ENCODE results near the gene HMCN1. TPM values are rescaled to one million over a fixed set of nuclear protein-coding genes. Genes with fewer than 3 reads are reported as not detected.
A peak's percentile ranks its signal among the peaks of the same experiment; 100 is the strongest.

Gene HMCN1
- polyA plus RNA-seq, 1 donor from 2014 or later = not detected

DNA sequence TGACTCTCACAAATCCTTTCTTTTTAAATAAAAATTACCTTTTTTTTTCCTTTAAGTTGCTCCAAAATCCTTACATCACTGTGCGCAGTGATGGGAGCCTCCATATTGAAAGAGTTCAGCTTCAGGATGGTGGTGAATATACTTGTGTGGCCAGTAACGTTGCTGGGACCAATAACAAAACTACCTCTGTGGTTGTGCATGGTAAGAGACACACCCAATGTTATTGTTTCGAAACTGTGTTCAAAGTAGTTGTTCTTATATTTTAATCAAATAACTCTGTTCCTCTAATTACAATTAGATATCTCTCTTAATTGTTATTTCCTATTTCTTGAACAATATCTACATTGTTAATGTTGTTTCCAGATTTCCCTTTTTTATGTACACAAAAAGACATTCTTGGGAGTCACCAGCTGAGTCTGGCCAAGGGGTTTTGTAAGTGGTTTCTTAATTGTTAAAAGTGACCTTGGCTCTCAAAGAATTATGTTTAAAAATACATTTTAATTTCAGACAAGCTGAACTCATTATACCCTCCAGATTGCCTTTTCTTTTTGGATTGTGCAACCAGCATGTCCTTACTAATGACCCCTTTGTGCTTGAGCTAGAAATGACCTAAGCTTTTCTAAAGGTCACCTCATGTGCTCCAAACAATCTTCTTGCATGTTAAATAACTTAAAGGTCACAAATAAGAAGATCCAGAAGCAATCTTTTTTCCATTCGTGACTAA, 250.1 kb downstream of the HMCN1 start:
- Mint-ChIP-seq H3K9me3 (no peaks in the 10 kb centered on the region), H3K36me3 (no peaks in the 10 kb centered on the region), H3K4me1 (peaks cover 8 to 14% (median 11%) of the 10 kb centered on the region in 3 donors), H3K27ac (no peak overlapping the region), H3K27me3 (no peaks in the 10 kb centered on the region), H3K4me3 (no peak overlapping the region)

GRCh38 chr1:185987611-185988321, 253.6 kb downstream of the HMCN1 start:
- Mint-ChIP-seq H3K27me3 (no peaks in the 10 kb centered on the region), H3K27ac (peak overlapping the region in 1 of 3 donors; percentile 33), H3K4me1 (peaks cover 8 to 14% (median 11%) of the 10 kb centered on the region in 3 donors), H3K4me3 (peak overlapping the region; percentile 44 to 88 (median 76)), H3K36me3 (no peaks in the 10 kb centered on the region), H3K9me3 (no peaks in the 10 kb centered on the region)

DNA sequence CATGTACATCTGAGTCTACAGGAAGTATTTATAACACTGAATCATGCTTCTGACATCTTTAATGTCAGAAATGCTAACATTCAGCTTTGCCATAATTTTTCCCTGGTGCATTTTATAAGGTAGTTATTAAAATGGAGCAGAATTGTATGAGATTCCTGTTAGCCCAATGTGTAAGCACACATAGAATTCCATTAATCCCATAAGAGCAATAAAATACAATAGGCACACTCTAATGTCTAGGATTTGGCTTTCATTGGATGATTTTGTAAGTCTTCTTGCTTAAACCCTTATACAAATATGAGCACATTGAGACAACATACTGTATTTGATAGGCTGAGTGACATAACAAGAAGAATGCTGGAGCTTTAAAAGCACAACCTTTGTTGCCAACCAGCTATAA, 256.4 kb downstream of the HMCN1 start:
- Mint-ChIP-seq H3K9me3 (no peaks in the 10 kb centered on the region), H3K4me3 (no peak overlapping the region), H3K36me3 (no peaks in the 10 kb centered on the region), H3K27ac (no peak overlapping the region), H3K27me3 (no peaks in the 10 kb centered on the region), H3K4me1 (peaks cover 9 to 16% (median 11%) of the 10 kb centered on the region in 3 donors)

DNA sequence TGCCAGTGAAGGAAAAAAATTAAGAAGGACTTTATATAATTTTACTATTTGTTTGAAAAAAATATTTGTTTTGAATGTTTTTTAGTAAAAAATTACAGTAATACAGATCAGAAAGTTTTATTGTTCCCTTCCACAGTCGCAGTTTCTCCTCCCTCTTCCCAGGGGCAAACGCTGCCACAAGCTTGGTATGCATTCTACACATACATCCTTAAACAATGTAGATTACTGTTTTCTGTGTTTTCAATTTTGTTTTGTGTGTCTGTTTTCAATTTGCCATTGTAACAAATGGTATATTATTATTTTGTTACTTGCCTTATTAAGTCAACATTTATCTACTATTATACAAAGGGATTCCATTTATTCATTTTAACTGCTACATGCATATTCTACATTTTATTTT, 257.1 kb downstream of the HMCN1 start:
- Mint-ChIP-seq H3K9me3 (no peaks in the 10 kb centered on the region), H3K36me3 (no peaks in the 10 kb centered on the region), H3K27ac (no peak overlapping the region), H3K4me1 (peaks cover 9 to 16% (median 11%) of the 10 kb centered on the region in 3 donors), H3K27me3 (no peaks in the 10 kb centered on the region), H3K4me3 (no peak overlapping the region)

GRCh38 chr1:185996211-185996610, 262.0 kb downstream of the HMCN1 start:
- H3K4me1 Mint-ChIP-seq = peaks cover 0 to 2% (median 2%) of the 10 kb centered on the region in 3 donors
- no peaks in the 10 kb centered on the region for H3K9me3 Mint-ChIP-seq
- peaks cover 1% of the 10 kb centered on the region for H3K27me3 Mint-ChIP-seq
- H3K27ac Mint-ChIP-seq = no peak overlapping the region
- H3K4me3 Mint-ChIP-seq = no peak overlapping the region
- H3K36me3 Mint-ChIP-seq = no peaks in the 10 kb centered on the region

DNA sequence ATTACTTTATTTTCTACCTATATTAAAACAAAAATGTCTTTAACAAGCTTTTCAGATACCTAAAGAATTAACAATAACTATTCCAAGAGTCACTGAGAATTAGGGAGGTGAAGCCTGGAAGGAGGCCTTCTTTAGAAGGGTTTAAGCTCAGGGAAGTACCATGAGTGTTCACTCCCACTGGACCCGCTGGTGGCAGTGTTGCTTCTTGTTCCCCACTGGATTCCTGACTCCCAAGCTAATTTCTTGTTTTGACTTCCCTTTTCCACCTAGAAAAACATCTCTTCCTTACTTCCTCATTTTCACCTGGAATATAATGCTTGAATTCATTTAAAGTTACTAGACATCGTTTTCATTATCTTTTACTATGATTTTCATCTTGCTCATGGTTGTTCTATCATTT, 264.2 kb downstream of the HMCN1 start:
- no peaks in the 10 kb centered on the region for H3K9me3 Mint-ChIP-seq
- no peaks in the 10 kb centered on the region for H3K36me3 Mint-ChIP-seq
- no peak overlapping the region for H3K4me3 Mint-ChIP-seq
- H3K27me3 Mint-ChIP-seq = peaks cover 3% of the 10 kb centered on the region
- no peak overlapping the region for H3K27ac Mint-ChIP-seq
- H3K4me1 Mint-ChIP-seq = peaks cover 0 to 2% (median 2%) of the 10 kb centered on the region in 3 donors

DNA sequence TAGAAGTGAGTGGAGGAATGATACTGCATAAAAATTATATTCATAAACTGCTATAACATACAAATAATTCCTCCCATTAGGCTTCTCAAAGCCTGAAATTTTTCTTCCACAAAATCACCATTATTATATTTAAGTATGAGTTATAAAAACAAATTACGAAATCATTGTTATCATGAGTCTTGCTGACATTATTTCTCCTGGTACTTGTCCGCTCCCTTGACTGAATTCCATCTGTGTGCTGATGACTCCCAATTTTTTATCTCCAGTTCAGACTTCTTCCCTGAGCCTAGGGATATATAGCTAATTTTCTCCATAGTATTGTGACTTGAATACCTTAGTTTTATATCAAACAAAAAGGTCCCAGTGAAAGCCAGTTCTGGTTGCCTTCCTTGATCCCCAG, 268.2 kb downstream of the HMCN1 start:
- no peaks in the 10 kb centered on the region for H3K36me3 Mint-ChIP-seq
- peaks cover 0 to 2% (median 0%) of the 10 kb centered on the region in 3 donors for H3K4me1 Mint-ChIP-seq
- no peaks in the 10 kb centered on the region for H3K9me3 Mint-ChIP-seq
- H3K27ac Mint-ChIP-seq = no peak overlapping the region
- H3K27me3 Mint-ChIP-seq = peaks cover 2% of the 10 kb centered on the region
- H3K4me3 Mint-ChIP-seq = no peak overlapping the region

- no peak overlapping the region for H3K27ac Mint-ChIP-seq
- no peaks in the 10 kb centered on the region for H3K27me3 Mint-ChIP-seq
- no peaks in the 10 kb centered on the region for H3K36me3 Mint-ChIP-seq
- no peak overlapping the region for H3K4me3 Mint-ChIP-seq
- H3K4me1 Mint-ChIP-seq = peaks cover 2 to 6% (median 5%) of the 10 kb centered on the region in 3 donors
- H3K9me3 Mint-ChIP-seq = peaks cover 0 to 2% (median 0%) of the 10 kb centered on the region in 3 donors
Observed at GRCh38 chr1:186009039-186009737, 275.0 kb downstream of the HMCN1 start.

DNA sequence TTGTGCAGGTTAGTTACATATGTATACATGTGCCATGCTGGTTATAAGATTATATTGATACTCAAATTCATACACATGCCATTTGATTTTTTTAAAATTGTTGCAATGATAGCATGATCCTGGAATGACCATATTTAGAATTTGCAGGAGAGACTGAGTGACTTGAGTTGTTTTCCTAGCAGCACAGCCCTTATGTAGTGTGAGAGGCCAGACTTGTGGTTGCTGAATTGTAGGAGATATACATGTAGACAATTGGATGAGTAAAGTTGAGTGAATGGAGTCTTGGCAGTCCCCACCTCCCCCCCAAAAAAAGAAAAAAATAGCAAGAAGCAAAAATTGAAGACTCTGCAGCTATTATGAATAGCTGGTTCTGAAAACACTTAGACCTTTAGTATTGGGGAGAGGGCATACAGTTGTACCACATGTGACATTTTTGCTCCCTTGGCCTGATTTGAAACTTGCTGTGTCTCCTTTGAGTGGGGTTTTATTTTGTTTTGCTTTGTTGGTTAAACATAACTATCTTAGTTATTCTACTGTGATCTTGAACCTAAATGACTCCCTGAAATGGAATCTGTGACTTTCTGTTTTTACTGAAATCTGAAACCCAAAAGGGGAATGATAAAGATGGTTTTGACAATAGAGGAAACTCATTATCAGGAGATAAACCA, 280.3 kb downstream of the HMCN1 start:
- no peak overlapping the region for H3K4me3 Mint-ChIP-seq
- H3K4me1 Mint-ChIP-seq = peaks cover 0 to 2% (median 2%) of the 10 kb centered on the region in 3 donors
- H3K27ac Mint-ChIP-seq = no peak overlapping the region
- peaks cover 0 to under 1% (median 0%) of the 10 kb centered on the region in 3 donors for H3K9me3 Mint-ChIP-seq
- peaks cover 3% of the 10 kb centered on the region for H3K27me3 Mint-ChIP-seq
- no peaks in the 10 kb centered on the region for H3K36me3 Mint-ChIP-seq

- Mint-ChIP-seq H3K27me3 (peaks cover 3% of the 10 kb centered on the region), H3K4me3 (no peak overlapping the region), H3K9me3 (no peaks in the 10 kb centered on the region), H3K4me1 (no peaks in the 10 kb centered on the region), H3K27ac (no peak overlapping the region), H3K36me3 (no peaks in the 10 kb centered on the region)
Observed at GRCh38 chr1:186016856-186017255, 282.7 kb downstream of the HMCN1 start.

GRCh38 chr1:186022184-186022583, 288.0 kb downstream of the HMCN1 start:
- Mint-ChIP-seq H3K36me3 (no peaks in the 10 kb centered on the region), H3K9me3 (no peaks in the 10 kb centered on the region), H3K4me3 (no peak overlapping the region), H3K27ac (no peak overlapping the region), H3K27me3 (peaks cover 3% of the 10 kb centered on the region), H3K4me1 (no peaks in the 10 kb centered on the region)

GRCh38 chr1:186026946-186027345, 292.8 kb downstream of the HMCN1 start:
- Mint-ChIP-seq H3K4me3 (no peak overlapping the region), H3K9me3 (peaks cover 0 to 12% (median under 1%) of the 10 kb centered on the region in 3 donors), H3K36me3 (no peaks in the 10 kb centered on the region), H3K27me3 (no peaks in the 10 kb centered on the region), H3K27ac (no peak overlapping the region), H3K4me1 (no peaks in the 10 kb centered on the region)

DNA sequence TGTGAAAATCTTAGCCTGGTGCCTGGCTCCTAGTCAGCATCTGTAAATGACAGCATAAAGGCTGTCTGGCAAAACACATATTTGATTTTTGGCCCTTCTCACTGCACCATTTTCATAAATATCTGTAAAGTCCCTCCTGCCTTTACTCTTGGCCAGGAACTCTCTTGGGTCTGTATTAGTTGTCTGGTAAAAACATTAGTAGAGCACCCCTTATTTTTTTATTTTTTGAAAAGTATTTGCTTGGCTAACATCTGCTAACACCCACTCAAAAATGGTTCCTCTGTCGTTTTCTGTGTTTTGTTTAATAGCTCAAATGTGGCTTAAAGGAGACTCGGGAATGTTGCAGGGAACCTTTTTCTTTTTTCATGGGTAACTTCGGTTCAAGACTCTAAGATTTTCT, 293.4 kb downstream of the HMCN1 start:
- H3K4me3 Mint-ChIP-seq = no peak overlapping the region
- peaks cover 2% of the 10 kb centered on the region for H3K27me3 Mint-ChIP-seq
- no peaks in the 10 kb centered on the region for H3K36me3 Mint-ChIP-seq
- H3K27ac Mint-ChIP-seq = no peak overlapping the region
- no peaks in the 10 kb centered on the region for H3K4me1 Mint-ChIP-seq
- peaks cover 5 to 15% (median 5%) of the 10 kb centered on the region in 3 donors for H3K9me3 Mint-ChIP-seq

- no peaks in the 10 kb centered on the region for H3K36me3 Mint-ChIP-seq
- H3K4me3 Mint-ChIP-seq = no peak overlapping the region
- peaks cover 6 to 16% (median 10%) of the 10 kb centered on the region in 3 donors for H3K9me3 Mint-ChIP-seq
- H3K27me3 Mint-ChIP-seq = peaks cover 2% of the 10 kb centered on the region
- H3K27ac Mint-ChIP-seq = no peak overlapping the region
- H3K4me1 Mint-ChIP-seq = no peaks in the 10 kb centered on the region
Observed at GRCh38 chr1:186030453-186030852, 296.3 kb downstream of the HMCN1 start.

DNA sequence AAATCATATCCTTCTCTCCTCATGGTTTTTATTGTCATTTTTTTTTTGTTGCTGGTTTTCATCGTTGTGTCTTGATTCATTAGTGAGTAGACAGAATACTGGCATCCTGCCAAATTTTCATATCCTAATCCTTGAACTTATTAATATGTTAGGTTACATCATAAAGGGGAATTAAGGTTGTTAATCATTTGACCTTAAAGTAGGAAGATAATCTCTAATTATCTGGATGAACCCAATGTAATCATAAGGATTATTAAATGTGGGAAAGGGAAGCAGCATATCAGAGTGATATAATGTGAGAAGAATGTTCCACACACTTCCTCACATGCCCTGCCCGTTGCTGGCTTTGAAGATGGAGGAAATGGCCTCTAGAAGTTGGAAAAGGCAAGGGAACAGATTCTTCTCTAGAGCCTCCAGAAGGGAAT, 299.7 kb downstream of the HMCN1 start:
- Mint-ChIP-seq H3K36me3 (no peaks in the 10 kb centered on the region), H3K27ac (no peak overlapping the region), H3K4me3 (no peak overlapping the region), H3K27me3 (peaks cover 2% of the 10 kb centered on the region), H3K4me1 (no peaks in the 10 kb centered on the region), H3K9me3 (peaks cover 6 to 20% (median 12%) of the 10 kb centered on the region in 3 donors)
